NCI-H128 (cell line): ENCODE data around the gene TADA2A.

Source experiments
- DNase-seq: peaks from one replicate; lab custom pipeline; 2025; ENCODE audit not compliant: unreplicated experiment; lab: John Stamatoyannopoulos, UW

TADA2A gene

GRCh38 chr17:37521821-37522220 lies 115.1 kb downstream of the TADA2A start:
- no peak for DNase-seq

GRCh38 chr17:37523715-37524219 lies 117.1 kb downstream of the TADA2A start:
- no peak for DNase-seq

- no peak for DNase-seq
Observed at GRCh38 chr17:37527249-37527851, 120.7 kb downstream of the TADA2A start.
